Tibial artery (tissue), 4 donors: ENCODE measurements around the gene VPS54.
A peak's percentile ranks its signal among the peaks of the same experiment; 100 is the strongest.

Experiments used
- DNase-seq, 2 donors: peaks; one replicate each; pipeline ENCODE4 v3.0.0-alpha.2; 2019
- H3K27ac ChIP-seq, 2 donors: fragments of 200-600 bp; sonication (generic) in 1 of 2; 1 replicate in 1 of 2; 2 replicates in 1 of 2; pipeline ENCODE4 v1.5.1; 2018 to 2019; ENCODE audit warnings: mild to moderate bottlenecking in 1 of 2
- H3K27me3 ChIP-seq, 2 donors: fragments of 200-600 bp; sonication (generic) in 1 of 2; one replicate each; pipeline versions ENCODE4 v1.5.1 to v1.6.0; 2016 to 2019
- H3K36me3 ChIP-seq, 3 donors: fragments of 200-600 bp; sonication (generic) in 2 of 3; one replicate each; pipeline ENCODE4 v1.5.1; 2016 to 2019; ENCODE audit warnings: mild to moderate bottlenecking in 2 of 3
- H3K4me1 ChIP-seq, 4 donors: fragments of 200-600 bp; sonication (generic) in 2 of 4; 1 replicate in 3 of 4; 2 replicates in 1 of 4; pipeline ENCODE4 v1.5.1; 2016 to 2019
- H3K4me3 ChIP-seq, 2 donors: fragments of 200-600 bp; sonication (generic) in 1 of 2; 1 replicate in 1 of 2; 2 replicates in 1 of 2; pipeline ENCODE4 v1.5.1; 2018 to 2019; ENCODE audit warnings: mild to moderate bottlenecking in 2 of 2
- H3K9me3 ChIP-seq, 3 donors: fragments of 200-600 bp; sonication (generic) in 1 of 3; one replicate each; pipeline ENCODE4 v1.5.1; 2016 to 2019
- CTCF ChIP-seq, 2 experiments: fragments of 200-600 bp in 1 of 2; fragments of 450-650 bp in 1 of 2; IDR thresholded peaks; one replicate each; pipeline ENCODE4 v1.5.1; 2017 to 2019; ENCODE audit warnings: antibody characterized with exemption in 2 of 2, mild to moderate bottlenecking in 1 of 2, moderate library complexity in 1 of 2
- intact Hi-C: fragments of 100-400 bp; cut with DNase I; formaldehyde crosslinking; loops from one replicate; pipeline ENCODE4 v1.15.0; 2023; ENCODE audit warnings: low total_unique reads

The VPS54 gene

GRCh38 chr2:63881205-63881604 lies 138.0 kb downstream of the VPS54 start:
- intact Hi-C loops = no loop called here
- no peak overlapping the region for H3K27ac ChIP-seq
- DNase-seq = no peak
- no peaks in the 10 kb centered on the region for H3K9me3 ChIP-seq
- peaks cover 0 to 15% (median 2%) of the 10 kb centered on the region in 4 donors for H3K4me1 ChIP-seq
- no peak overlapping the region for H3K4me3 ChIP-seq
- H3K36me3 ChIP-seq = peaks cover 34 to 45% (median 37%) of the 10 kb centered on the region in 3 donors
- no peaks in the 10 kb centered on the region for H3K27me3 ChIP-seq
- no peak for TF ChIP-seq CTCF (IDR thresholded peaks at IDR 0.05)

GRCh38 chr2:63880625-63881024 lies 138.6 kb downstream of the VPS54 start:
- no peak for DNase-seq
- Histone ChIP-seq H3K4me1 (peaks cover 0 to 21% (median 7%) of the 10 kb centered on the region in 4 donors), H3K9me3 (no peaks in the 10 kb centered on the region), H3K4me3 (no peak overlapping the region), H3K27ac (no peak overlapping the region), H3K27me3 (no peaks in the 10 kb centered on the region), H3K36me3 (peaks cover 29 to 40% (median 31%) of the 10 kb centered on the region in 3 donors)
- TF ChIP-seq CTCF (IDR thresholded peaks at IDR 0.05) = no peak
- intact Hi-C loops = no loop called here

- DNase-seq = no peak
- intact Hi-C loops = no loop called here
Measured at GRCh38 chr2:63879876-63880433, 139.3 kb downstream of the VPS54 start.

GRCh38 chr2:63878486-63878885 lies 140.7 kb downstream of the VPS54 start:
- Histone ChIP-seq H3K4me3 (no peak overlapping the region), H3K27me3 (no peaks in the 10 kb centered on the region), H3K9me3 (no peaks in the 10 kb centered on the region), H3K36me3 (peaks cover 14 to 31% (median 24%) of the 10 kb centered on the region in 3 donors), H3K4me1 (peaks cover 0 to 39% (median 25%) of the 10 kb centered on the region in 4 donors), H3K27ac (no peak overlapping the region)
- intact Hi-C loops = no loop called here
- TF ChIP-seq CTCF (IDR thresholded peaks at IDR 0.05) = no peak
- no peak for DNase-seq

More at GRCh38 chr2:63879876-63880433, 139.3 kb downstream of the VPS54 start:
- H3K27me3 ChIP-seq = no peaks in the 10 kb centered on the region
- no peaks in the 10 kb centered on the region for H3K9me3 ChIP-seq
- no peak overlapping the region for H3K4me3 ChIP-seq
- peaks cover 22 to 34% (median 29%) of the 10 kb centered on the region in 3 donors for H3K36me3 ChIP-seq
- H3K4me1 ChIP-seq = peaks cover 0 to 27% (median 12%) of the 10 kb centered on the region in 4 donors
- no peak for TF ChIP-seq CTCF (IDR thresholded peaks at IDR 0.05)
- no peak overlapping the region for H3K27ac ChIP-seq

- Histone ChIP-seq H3K27ac (peak overlapping the region; percentile 59 to 61), H3K4me1 (peaks cover 0 to 51% (median 41%) of the 10 kb centered on the region in 4 donors), H3K27me3 (no peaks in the 10 kb centered on the region), H3K4me3 (no peak overlapping the region), H3K9me3 (no peaks in the 10 kb centered on the region), H3K36me3 (peaks cover 6 to 17% (median 12%) of the 10 kb centered on the region in 3 donors)
- no peak for DNase-seq
- no peak for TF ChIP-seq CTCF (IDR thresholded peaks at IDR 0.05)
- intact Hi-C loops = no loop called here
Measured at GRCh38 chr2:63876311-63876710, 142.9 kb downstream of the VPS54 start.
